CD4-positive, alpha-beta T cell treated with Interleukin-10 for 1 hour (primary cell): ENCODE measurements around the gene SERHL2.
A peak's percentile ranks its signal among the peaks of the same experiment; 100 is the strongest.
"Not testable (repeated sequence)": the region's sequence is repeated elsewhere in the genome, so short reads cannot be mapped to it uniquely, and the experiment has no call there.

Source experiments
- DNase-seq: peaks from one replicate; pipeline ENCODE4 v3.0.0-alpha.2; 2020

Gene SERHL2

GRCh38 chr22:42536166-42536565, 17.6 kb upstream of the SERHL2 start:
- no peak for DNase-seq

- DNase-seq, result not testable (repeated sequence)
These were observed 17.1 kb upstream of the SERHL2 start for GRCh38 chr22:42536634-42537033.

- not testable (repeated sequence) for DNase-seq
These were observed 16.4 kb upstream of the SERHL2 start for GRCh38 chr22:42537199-42537831.

GRCh38 chr22:42539236-42539771, 14.5 kb upstream of the SERHL2 start:
- not testable (repeated sequence) for DNase-seq

- no peak for DNase-seq
These were observed 9.1 kb upstream of the SERHL2 start for GRCh38 chr22:42544686-42545085.

- DNase-seq, result no peak
These were observed 6.2 kb upstream of the SERHL2 start for GRCh38 chr22:42547562-42547961.

GRCh38 chr22:42548126-42548525, 5.6 kb upstream of the SERHL2 start:
- not testable (repeated sequence) for DNase-seq

- no peak for DNase-seq
These were observed 5.0 kb upstream of the SERHL2 start for GRCh38 chr22:42548597-42549330.

GRCh38 chr22:42549331-42550060, 4.3 kb upstream of the SERHL2 start:
- no peak for DNase-seq

GRCh38 chr22:42552294-42552647, 1.5 kb upstream of the SERHL2 start:
- not testable (repeated sequence) for DNase-seq

GRCh38 chr22:42560381-42560780, 6.6 kb downstream of the SERHL2 start:
- DNase-seq, result no peak

- peak; percentile 20 for DNase-seq
These were observed 7.0 kb downstream of the SERHL2 start for GRCh38 chr22:42560781-42561180.

GRCh38 chr22:42561856-42562255, 8.1 kb downstream of the SERHL2 start:
- DNase-seq, result no peak

- no peak for DNase-seq
These were observed 8.5 kb downstream of the SERHL2 start for GRCh38 chr22:42562279-42562678.

GRCh38 chr22:42562684-42563083, 8.9 kb downstream of the SERHL2 start:
- DNase-seq, result no peak

GRCh38 chr22:42563943-42564342, 10.2 kb downstream of the SERHL2 start:
- not testable (repeated sequence) for DNase-seq

- no peak for DNase-seq
These were observed 10.9 kb downstream of the SERHL2 start for GRCh38 chr22:42564699-42565098.

GRCh38 chr22:42565956-42566355, 12.2 kb downstream of the SERHL2 start:
- DNase-seq, result no peak

- DNase-seq, result not testable (repeated sequence)
These were observed 14.2 kb downstream of the SERHL2 start for GRCh38 chr22:42567950-42568349.

GRCh38 chr22:42570580-42570979, 16.8 kb downstream of the SERHL2 start:
- DNase-seq, result not testable (repeated sequence)

- not testable (repeated sequence) for DNase-seq
These were observed 17.3 kb downstream of the SERHL2 start for GRCh38 chr22:42571068-42571467.

GRCh38 chr22:42574046-42574445, 20.3 kb downstream of the SERHL2 start:
- DNase-seq, result not testable (repeated sequence)

GRCh38 chr22:42574468-42574867, 20.7 kb downstream of the SERHL2 start:
- not testable (repeated sequence) for DNase-seq
